Eye (tissue), 1 donor: ENCODE results near the gene SCYGR3.
A peak's percentile ranks its signal among the peaks of the same experiment; 100 is the strongest.
"Not testable (repeated sequence)": the region's sequence is repeated elsewhere in the genome, so short reads cannot be mapped to it uniquely, and the experiment has no call there.

Experiments
- DNase-seq: peaks from one replicate; pipeline ENCODE4 v3.0.0-alpha.2; 2015

The SCYGR3 gene

DNA sequence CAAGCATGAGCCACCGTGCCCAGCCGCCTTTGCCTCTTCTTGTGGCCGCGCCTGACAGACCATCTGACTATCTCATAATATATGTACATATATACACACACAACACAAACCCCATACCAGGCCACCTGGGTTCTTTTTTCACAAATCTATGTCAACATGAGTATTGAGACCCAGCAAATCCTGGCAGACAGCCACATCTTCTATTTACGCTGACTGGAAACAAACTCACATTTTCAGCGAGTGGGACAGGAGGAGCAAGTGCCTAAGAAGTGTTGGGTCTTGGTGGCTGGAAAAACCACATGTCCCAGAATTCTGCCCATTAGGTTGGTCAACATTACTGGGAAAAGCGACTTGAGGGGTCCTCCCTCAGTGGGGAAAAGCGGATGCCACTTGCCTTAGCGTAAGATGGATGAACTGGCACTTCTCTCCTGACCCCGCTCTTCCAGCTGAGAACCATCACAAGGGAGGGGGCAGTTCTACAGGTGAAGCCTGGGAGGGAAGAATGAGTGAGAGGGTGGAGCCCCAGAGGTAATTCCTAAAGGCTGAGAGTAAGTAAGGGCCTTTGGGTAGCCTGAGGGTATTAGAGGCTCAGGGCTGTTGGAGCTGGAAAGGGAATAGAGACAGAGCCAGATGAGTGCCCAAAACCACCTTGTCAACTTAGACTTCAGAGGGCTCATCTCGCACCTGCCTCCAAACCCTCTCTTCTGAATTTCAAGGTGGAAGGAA is 1.9 kb downstream of the SCYGR3 start:
- DNase-seq: no peak

DNA sequence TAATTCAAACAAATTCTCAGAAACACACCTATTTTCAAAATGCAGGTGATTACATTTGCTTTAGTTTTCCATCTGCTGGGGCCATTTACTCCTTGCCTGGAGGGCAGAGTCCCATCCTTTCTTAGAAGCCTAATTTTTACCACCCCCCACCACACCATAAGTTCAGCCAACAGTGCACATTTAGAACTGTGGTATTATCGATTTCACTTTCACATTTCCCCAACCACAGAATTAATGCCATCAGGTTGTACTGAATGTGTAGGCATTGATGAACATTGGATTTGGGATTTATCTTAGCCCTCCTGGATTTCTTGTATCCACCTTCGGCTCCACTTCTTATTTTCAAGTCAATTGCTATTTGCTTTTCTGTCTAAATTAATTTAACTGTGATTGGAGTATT is 4.5 kb downstream of the SCYGR3 start:
- DNase-seq: no peak

DNA sequence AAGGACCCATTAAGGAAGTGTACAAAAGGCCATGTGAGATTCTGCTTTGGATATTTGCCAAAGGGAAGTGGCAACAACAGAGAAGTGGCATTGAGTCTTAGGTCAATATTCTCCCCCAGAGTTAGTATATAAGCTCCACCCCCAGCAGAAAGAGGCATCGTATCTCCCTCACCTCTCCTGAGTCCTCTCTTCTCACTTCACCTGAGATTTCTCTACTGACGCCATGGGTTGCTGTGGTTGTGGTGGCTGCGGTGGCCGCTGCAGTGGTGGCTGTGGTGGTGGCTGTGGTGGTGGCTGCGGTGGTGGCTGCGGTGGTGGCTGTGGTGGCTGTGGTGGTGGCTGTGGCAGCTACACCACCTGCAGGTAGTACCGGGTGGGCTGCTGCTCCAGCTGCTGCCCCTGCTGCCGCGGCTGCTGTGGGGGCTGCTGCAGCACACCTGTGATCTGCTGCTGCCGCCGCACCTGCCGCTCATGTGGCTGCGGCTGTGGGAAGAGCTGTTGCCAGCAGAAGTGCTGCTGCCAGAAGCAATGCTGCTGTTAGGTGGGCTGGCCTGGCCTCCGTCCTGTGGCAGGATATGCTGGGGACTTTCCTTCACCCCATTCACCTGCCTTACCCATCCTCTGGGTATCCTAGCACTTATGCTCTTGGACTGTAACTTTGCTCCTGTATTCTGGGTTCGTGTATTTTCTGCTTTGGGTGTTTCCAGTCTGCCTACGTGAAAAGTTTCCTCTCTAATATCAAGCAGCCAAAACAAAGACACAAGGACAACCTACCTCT is 5.9 kb downstream of the SCYGR3 start:
- no peak for DNase-seq

DNA sequence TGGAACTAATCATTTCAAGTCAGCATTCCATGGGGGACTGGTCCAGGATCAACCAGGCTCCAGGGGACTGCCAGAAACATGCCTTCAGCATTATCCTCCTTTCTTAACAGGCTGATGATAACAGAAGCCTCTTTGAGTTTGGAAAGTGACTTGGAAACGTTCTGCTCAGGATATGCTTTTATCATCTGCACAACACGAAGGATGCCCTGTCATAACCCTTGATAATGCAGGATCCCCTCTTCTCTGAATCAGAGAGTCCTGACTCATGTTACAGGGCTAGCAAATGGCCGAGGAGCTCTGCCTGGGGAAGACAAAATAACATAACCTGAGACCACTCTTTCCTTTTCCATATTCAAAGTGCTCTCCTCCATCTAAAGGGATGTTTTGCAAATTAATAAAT is 6.7 kb downstream of the SCYGR3 start:
- DNase-seq: no peak

DNA sequence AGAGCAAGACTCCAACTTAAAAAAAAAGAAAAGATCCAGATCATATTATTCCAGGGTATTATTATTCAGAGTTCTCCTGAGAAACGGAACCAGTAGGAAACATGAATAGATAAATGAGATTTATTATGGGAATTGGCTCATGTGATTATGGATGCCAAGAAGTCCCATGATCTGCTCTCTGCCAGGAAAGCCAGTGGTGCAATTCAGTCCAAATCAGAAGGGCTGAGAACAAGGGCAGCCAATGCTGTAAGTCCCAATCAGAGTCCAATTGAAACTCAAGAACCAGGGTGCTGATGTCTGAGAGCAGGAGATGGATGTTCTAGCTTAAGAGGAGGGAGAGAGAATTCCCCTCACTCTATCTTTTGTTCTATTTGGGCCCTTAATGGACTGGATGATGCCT is 8.2 kb downstream of the SCYGR3 start:
- DNase-seq: no peak

DNA sequence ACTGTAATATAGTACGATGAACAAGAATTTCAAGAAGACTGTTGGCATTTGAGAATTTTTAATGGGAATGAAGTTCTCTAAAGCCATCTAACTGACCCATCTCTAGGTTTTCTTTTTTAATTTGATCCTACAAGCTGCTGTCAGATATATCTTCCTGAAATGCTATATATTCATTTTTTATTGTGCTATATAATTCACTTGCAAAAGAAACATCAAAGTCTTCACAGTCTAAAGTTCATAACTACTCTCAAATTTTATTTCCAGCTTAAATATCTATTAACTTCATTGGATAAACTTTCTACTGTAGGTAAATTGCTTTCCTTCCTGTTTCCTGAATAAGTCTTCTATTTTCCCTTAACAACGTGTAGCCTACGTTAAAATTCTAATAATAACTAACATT is 12.3 kb downstream of the SCYGR3 start:
- no peak for DNase-seq

DNA sequence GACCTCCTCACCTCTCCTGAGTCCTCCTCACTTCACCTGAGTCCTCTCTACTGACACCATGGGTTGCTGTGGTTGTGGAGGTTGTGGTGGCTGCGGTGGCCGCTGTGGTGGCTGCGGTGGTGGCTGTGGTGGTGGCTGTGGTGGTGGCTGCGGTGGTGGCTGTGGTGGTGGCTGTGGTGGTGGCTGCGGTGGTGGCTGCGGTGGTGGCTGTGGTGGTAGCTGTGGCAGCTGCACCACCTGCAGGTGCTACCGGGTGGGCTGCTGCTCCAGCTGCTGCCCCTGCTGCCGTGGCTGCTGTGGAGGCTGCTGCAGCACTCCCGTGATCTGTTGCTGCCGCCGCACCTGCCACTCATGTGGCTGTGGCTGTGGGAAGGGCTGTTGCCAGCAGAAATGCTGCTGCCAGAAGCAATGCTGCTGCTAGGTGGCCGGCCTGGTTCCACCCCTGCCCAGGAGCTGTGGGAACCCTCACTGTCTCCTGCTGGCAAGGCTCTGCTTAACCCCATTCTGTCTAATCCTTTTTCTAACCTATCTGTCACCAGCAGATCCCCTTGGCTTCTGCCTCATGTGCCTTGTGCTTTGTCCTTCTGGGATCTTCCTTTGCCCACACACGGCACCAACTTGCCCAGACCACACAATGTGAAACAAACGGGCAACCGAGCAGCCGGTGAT is 15.7 kb downstream of the SCYGR3 start, which contains the start of gene SCYGR2:
Gene SCYGR2 (plus strand): TSS at position 59 of the 669 bp plus-strand sequence. CDS start 0 bp downstream, at position 59.
- not testable (repeated sequence) for DNase-seq

DNA sequence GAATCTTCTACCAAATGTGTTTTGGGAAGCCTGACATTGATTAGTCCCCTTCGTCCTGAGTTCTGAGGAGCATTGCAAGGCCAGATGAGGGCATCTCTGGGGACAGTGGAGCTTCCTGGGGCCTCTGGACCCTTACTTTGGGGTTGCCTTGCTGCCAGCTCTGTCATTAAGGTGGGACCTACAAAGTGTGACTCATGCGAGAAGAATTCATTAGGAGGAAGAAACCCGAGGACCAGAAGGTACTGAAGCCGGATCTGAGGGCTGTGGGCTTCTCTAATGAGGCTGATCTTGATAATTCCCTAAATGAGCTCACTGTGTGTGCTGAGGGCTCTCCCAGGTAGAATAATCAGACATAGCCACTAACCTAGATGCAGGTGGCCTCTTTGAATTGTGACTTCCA is 16.6 kb downstream of the SCYGR3 start:
- DNase-seq: no peak

DNA sequence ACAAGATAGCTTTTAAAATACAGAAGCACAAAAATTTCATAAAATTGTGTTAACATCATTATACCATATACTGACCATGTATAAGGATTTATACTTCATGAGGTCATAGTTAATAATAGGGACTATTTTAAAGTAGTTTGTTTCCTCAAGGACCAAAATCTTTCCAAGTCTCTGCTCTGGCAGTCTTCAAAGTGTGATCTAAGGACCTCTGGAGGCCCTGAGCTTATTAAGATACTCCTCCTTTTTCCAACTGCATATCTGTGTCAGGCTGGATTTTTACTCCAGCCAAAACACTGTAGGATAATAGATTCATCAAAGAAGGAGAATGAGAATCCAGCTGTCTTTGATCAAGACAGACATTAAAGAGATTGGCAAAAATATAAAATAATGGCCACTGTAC is 17.6 kb downstream of the SCYGR3 start:
- no peak for DNase-seq

DNA sequence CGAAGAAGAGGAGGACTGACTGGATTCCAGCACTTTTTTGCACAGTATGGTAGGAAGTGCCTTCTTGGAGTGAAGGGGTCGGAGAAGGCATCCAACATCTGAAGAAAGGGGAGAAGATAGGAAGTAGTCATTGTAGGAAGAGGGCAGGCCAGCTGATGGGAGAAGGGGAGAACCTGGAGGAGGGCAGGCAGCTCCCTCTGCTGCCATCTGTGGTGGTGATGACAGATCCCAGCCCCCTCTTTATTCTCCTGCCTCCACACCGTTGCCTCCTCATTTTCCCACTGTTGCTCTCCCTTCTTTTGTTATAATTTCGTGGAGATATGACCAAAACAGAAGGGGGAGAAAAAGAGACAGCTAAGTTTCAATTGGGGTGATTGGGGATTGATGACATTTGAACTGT is 18.8 kb downstream of the SCYGR3 start:
- no peak for DNase-seq

DNA sequence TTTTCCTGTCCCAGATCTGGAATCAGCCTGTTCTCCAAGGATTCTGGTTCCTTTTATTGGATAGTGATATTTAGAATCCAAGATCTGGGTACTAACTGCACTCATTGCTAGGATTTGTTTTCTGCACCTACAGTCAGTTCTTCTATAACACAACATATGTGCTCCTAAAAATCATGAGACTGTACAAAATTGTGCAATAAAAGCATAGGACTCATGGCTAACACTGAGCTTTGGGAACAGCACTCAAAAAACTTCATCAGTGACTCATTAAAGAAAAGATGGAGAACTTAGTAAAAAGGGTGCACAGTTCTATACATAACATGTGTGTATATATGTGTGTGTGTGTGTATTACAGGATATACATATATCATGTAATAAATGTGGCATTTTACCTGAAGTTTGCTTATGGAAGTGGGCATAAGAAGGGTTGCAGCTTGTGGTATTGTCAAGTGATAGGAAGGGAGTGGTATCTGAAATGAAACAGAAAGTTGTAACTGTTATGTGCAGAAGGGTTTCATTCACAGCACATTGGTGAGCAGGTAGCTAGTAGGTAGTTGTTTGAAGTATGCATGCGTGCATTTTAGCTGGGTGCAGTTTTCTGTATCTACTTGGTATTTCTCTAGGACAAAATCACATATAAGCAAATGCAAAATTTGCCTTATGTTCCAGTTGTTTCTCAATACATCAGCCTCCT is 21.8 kb downstream of the SCYGR3 start:
- DNase-seq: no peak

DNA sequence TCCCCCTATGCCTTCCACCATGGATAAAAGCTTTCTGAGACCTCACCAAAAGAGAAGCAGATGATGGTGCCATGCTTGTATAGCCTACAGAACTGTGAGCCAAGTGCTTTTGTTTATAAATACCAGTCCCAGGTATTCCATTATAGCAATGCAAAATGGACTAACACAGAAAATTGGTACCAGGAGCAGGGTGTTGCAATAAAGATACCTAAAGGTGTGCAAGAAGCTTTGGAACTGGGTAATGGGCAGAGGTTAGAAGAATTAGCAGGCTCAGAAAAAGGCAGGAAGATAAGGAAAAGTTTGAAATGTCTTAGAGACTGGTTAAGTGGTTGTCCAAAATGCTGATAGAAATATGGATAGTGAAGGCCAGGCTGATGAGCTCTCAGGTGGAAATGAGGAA is 32.3 kb downstream of the SCYGR3 start:
- no peak for DNase-seq

DNA sequence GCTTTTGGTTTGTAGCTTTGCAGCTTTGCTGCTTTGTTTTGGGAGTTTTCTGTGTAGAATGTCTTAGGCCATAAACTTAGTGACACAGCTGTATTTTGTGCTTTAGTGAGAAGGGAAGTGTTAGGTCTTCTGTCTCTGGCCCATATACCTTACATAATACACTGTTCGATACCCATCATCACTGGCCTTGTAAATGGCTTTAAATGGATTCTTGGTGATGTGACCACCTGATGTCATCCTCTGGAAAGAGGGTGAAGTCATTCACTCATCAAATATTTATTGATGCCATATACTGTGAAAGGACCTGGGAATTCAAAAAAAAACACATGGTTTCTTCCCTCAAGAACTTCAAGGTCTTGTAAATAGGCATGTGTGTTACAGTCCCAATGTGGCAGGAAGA is 34.8 kb downstream of the SCYGR3 start:
- peak; percentile 67 for DNase-seq

DNA sequence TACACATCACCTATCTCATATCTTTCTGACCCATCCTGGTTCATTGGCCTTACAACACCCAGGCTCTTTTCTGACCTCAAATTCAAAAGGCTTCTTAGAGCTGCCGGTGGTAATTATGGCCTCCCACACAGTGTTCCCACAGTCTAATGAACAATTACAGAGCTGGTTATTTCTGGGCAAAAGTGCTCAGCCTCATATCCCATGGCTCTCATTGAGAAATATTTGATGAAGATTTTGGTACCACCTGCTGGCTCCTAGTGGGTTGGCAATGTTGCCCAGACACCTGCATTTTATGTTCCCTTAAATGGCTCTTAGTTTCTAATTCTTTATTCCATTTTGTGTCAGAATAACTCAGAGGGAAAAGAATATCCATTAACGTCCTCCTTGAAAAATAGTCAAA is 36.0 kb downstream of the SCYGR3 start:
- no peak for DNase-seq

DNA sequence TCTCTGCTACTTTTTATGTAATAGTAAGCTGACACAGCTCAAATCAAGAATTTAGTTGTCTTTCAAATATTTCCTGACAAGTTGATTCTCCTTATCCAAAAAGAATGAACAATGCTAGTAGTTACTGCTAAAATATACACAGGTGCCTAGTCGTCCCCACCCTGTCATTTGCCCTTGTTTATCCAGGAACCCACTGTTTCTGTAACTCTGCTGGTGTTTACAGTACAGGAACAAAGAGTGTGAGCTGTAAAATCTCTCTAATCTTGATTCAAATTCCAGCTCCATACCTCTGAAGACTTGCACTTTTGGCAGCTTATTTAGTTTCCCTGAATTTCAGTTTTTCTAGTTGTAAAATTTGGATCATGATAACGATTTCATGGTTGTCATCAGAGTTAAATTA is 37.1 kb downstream of the SCYGR3 start:
- no peak for DNase-seq

DNA sequence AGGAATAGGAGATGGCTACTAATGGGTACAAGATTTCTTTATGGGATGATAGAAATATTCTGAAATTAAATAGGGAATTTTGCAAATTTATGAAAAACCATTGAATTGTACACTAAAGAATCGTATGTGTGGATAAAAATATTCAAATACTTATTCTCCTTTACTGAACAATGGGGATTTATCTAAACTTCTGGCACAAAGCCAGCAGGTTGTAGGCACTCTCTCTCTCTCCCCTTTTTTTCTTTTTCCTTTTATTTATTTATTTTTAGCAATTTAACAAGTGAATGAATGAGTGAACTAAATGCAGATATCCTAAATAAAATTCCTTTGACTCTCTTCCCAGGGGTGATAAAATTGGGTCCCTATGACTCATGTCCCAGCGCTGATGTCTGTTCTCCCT is 37.8 kb downstream of the SCYGR3 start:
- DNase-seq: no peak

DNA sequence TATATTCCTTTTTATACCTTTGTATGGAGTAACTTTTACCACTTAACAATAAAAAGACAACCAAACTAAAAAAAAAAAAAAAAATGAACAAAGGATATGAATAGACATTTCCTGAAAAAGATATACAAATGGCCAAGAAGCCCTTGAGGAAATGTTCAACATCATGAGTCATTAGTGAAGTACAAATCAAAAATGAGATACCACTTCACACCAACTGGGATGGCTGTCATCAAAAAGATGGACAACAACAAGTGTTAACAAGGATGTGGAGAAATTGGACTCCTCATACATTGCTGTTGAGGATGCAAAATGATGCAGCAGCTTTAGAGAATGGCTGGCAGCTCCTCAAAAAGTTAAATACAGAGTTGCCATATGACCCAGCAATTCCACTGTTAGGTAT is 38.5 kb downstream of the SCYGR3 start:
- DNase-seq: no peak

DNA sequence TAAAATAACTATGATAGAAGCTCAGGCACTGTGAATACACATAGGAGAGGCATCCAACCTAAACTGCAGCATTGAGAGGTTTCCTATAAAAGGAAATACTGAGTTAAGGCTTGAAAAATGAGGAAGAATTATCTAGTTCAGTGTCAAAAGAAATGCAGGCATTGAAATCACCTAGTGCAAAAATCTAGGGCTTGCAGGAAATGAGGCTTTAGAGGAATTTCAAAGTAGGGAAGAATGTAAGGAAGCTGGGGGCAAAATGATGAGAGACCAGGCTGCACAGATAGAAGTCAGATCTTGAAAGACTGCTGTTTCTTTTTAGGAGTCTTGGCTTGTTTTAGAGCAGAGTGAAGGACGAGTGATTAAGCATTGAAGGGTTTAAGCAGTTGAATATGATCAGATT is 44.0 kb downstream of the SCYGR3 start:
- DNase-seq: no peak

DNA sequence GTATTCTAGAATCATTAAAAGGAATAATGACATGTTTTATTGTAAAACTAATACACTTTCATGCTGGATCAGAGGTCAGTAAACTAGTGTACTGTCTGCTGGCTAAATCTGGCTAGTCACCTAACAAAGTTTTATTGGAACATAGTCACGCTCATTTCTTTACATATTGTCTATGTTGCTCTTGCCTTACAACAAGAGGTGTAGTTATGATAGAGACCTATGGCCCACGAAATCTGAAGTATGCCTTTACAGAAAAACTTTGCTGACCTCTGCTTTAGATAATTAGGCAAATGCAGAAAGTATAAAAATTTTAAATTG is 45.8 kb downstream of the SCYGR3 start:
- DNase-seq: no peak

DNA sequence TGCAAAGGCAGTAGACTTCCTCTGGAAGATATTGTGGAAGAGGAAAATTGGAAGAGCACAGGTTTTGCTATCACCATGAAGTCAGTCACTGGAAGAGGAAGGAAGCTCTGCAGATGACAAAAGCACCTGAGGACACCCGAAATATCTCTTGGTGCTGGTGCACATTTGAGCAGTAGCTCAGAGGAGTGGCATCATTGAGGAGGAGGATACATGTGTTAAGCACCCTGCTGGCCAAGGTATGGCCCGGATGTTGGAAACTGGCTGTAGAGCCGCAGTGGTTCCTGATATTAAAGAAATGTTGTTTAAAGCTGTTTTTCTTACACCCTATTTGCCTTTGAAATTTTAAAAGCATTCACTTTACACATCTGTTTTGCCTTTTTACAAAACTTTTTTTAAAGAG is 48.6 kb downstream of the SCYGR3 start:
- no peak for DNase-seq

DNA sequence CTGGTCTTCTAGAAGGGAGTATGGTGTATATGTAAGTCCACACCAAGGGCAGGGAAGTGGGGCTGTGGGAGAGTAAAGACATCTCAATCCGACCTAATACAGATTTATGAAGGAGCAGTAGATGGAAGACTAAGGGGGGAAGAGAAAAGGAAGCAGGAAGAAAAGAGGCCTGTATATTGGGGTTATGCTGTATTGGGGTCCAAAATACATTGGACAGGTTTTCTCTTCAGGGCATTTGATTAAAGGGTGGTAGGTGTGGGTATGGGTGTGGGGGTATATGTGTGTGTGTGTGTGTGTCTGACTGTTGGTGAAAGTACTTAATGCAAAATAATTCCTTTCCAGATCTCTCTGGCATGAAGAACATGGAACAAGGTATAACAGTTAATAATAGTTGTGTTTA is 49.6 kb downstream of the SCYGR3 start:
- no peak for DNase-seq
